GM12892 (cell line): ENCODE results near the gene PNMA8B.

Experiments
- POLR2AphosphoS5 ChIP-seq: IDR thresholded peaks from 2 replicates; pipeline ENCODE4 v1.6.1; 2011; ENCODE audit warnings: low read depth, low read length, control low read depth
- TAF1 ChIP-seq: IDR thresholded peaks from 2 replicates; pipeline ENCODE4 v1.6.1; 2011; ENCODE audit warnings: low read depth, mild to moderate bottlenecking, control low read depth, low read length, borderline replicate concordance

DNA sequence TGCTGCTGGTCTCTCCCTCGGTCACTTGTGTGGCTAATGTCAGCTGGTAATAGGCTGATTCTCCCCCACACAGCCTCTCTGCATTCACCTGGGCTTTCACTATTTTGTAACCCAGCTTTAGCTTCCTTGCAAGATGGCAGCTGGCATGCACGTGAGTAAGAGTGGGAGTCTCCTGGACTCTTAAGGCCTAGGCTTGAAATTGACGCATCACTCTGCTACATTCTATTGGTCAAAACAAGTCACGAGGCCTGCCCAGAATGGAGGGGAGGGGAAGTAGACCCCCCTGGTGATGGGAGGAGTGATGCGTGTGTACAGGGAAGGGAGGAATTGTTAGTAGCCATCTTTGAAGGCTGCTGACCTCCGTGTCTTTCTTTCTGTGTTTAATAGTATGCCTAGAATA is 24.9 kb upstream of the PNMA8B start:
- TF ChIP-seq POLR2AphosphoS5 (no peak), TAF1 (no peak)
